GM06990 (cell line): Measurements from ENCODE around the gene DNAJA3.
"Not testable (repeated sequence)": the region's sequence is repeated elsewhere in the genome, so short reads cannot be mapped to it uniquely, and the experiment has no call there.

Experiments
- DNase-seq: peaks from one replicate; pipeline ENCODE4 v3.0.0-alpha.2; 2011; ENCODE audit not compliant: insufficient read length; ENCODE audit errors: extremely low read depth
- H3K27me3 ChIP-seq: replicated peaks from 2 replicates; pipeline ENCODE4 v1.6.0; 2011; ENCODE audit warnings: low read length; ENCODE audit not compliant: control insufficient read depth, insufficient read depth
- H3K36me3 ChIP-seq: 2 replicates; pipeline ENCODE4 v1.5.1; 2011; ENCODE audit warnings: low read length; ENCODE audit not compliant: control insufficient read depth, insufficient read depth
- H3K4me3 ChIP-seq: replicated peaks from 2 replicates; pipeline ENCODE4 v1.5.1; 2011; ENCODE audit warnings: low read depth, mild to moderate bottlenecking, control low read depth, low read length
- TF ChIP-seq, protein P1 (sequence below): IDR thresholded peaks from 2 replicates; pipeline ENCODE4 v1.5.1; 2011; ENCODE audit warnings: low read length, control low read depth, mild to moderate bottlenecking, inconsistent platforms; ENCODE audit not compliant: insufficient read depth, poor library complexity, severe bottlenecking

DNAJA3 gene

DNA sequence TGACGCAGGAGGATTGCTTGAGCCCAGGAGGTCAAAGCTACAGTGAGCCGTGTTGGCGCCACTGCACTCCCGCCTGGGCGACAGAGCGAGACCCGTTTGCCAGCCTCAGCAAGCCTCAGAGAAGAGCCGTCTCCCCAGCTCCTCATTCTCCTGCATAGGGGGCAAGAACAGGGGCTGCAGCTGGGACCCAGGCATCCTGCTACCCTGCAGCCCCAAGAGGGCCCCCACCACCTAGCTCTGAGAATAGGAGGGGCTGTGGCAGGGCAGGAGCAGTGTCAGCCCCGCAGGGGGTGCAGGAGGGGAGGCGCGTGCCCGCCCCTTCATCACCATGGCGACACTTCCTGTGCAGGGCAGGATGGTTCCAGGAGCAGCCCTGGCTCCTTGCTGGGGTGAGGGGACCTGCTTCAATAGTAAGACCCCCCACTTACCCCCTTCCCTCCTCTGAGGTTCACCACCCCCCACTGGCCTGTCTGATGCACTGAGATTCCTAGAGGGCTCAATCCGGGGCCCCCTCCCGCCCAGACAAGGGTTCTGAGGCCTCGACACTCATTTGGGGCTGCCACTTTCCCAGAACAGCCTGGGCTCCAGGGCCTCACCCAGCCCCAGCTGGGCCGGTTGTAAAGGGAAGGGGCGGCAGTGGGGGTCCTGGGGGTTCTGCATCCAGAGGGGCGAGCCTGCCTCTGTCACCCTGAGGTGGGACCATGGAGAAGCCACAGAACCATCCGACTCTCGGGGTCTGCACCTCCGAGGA lies 33.9 kb upstream of the DNAJA3 start:
- peaks cover 35% of the 10 kb centered on the region for H3K36me3 ChIP-seq
- no peak overlapping the region for H3K4me3 ChIP-seq
- no peaks in the 10 kb centered on the region for H3K27me3 ChIP-seq
- TF ChIP-seq, protein P1, sequence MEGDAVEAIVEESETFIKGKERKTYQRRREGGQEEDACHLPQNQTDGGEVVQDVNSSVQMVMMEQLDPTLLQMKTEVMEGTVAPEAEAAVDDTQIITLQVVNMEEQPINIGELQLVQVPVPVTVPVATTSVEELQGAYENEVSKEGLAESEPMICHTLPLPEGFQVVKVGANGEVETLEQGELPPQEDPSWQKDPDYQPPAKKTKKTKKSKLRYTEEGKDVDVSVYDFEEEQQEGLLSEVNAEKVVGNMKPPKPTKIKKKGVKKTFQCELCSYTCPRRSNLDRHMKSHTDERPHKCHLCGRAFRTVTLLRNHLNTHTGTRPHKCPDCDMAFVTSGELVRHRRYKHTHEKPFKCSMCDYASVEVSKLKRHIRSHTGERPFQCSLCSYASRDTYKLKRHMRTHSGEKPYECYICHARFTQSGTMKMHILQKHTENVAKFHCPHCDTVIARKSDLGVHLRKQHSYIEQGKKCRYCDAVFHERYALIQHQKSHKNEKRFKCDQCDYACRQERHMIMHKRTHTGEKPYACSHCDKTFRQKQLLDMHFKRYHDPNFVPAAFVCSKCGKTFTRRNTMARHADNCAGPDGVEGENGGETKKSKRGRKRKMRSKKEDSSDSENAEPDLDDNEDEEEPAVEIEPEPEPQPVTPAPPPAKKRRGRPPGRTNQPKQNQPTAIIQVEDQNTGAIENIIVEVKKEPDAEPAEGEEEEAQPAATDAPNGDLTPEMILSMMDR = no peak
- no peak for DNase-seq

DNA sequence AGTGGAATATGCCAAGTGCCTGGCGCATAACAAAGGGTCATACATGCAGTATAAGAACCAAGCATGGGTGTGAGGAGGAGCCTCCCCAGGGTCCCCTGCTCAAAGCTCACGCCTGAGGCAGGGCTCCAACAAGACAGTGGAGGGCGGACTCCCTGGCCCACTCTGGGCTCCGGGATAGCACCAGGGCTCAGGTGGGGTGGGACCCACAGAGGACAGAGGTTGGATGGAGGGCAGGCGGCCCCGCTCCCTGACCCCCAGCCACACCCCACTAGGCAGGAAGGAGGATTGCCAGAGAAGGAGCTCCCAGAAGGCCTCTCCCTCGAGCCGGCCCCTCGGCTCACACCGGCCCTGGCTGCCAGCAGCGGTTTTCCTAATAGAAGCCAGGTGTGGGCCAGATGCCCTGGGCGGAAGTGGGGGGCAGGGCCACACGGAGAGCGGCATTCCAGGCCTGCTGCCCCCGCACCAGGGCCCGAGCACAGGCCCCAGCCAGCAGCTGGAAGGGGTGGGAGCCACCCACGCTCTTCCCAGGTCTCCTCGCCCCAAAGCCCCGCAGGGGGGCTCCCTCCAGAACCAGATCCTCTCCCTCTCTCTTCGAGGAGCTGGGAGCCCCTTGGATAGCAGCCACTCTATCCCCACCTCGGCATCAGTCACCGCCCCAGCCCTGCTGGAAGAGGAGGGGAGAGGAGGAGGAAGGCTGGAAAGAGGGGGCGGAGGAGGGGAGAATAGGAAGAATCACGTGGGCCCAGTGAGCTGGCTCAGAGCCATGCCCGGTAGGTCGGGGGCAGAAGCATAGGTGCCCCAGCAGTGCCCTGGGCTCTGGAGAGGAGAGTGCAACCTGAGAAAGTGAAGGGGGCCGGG lies 33.1 kb upstream of the DNAJA3 start:
- TF ChIP-seq, protein P1 = no peak
- Histone ChIP-seq H3K4me3 (no peak overlapping the region), H3K36me3 (peaks cover 33% of the 10 kb centered on the region), H3K27me3 (no peaks in the 10 kb centered on the region)
- DNase-seq = no peak

DNA sequence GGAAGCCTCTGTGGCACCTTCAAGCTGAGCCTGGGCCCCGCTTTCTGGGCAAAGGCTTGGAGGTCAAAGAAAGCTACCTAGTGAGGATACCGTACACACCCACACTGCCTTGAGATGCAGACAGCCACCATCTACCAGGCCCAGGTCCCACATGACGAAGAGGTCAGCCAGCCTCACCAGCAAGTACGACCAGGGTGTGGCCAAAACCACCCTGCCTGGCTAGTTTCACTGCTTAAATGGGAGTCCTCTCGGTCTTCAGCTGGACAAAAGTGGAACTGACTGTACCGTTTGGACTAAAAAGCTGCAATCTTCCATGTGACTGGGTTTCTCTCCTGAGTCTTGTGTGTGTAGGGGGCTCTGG lies 32.4 kb upstream of the DNAJA3 start:
- no peak overlapping the region for H3K4me3 ChIP-seq
- H3K36me3 ChIP-seq = peaks cover 32% of the 10 kb centered on the region
- no peak for DNase-seq
- TF ChIP-seq, protein P1 = no peak
- no peaks in the 10 kb centered on the region for H3K27me3 ChIP-seq

DNA sequence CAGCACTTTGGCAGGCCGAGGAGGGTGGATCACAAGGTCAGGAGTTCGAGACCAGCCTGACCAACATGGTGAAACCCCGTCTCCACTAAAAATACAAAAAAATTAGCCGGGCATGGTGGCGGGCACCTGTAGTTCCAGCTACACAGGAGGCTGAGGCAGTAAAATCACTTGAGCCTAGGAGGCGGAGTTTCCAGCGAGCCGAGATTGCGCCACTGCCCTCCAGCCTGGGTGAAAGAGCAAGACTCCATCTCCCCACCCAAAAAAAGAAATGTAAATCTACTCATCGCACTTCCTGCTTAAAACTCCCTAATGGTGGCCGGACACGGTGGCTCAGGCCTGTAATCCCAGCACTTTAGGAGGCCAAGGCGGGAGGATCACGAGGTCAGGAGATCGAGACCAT lies 31.8 kb upstream of the DNAJA3 start:
- H3K4me3 ChIP-seq, DNase-seq, H3K27me3 ChIP-seq: not testable (repeated sequence)
- H3K36me3 ChIP-seq = peaks cover 31% of the 10 kb centered on the region

DNA sequence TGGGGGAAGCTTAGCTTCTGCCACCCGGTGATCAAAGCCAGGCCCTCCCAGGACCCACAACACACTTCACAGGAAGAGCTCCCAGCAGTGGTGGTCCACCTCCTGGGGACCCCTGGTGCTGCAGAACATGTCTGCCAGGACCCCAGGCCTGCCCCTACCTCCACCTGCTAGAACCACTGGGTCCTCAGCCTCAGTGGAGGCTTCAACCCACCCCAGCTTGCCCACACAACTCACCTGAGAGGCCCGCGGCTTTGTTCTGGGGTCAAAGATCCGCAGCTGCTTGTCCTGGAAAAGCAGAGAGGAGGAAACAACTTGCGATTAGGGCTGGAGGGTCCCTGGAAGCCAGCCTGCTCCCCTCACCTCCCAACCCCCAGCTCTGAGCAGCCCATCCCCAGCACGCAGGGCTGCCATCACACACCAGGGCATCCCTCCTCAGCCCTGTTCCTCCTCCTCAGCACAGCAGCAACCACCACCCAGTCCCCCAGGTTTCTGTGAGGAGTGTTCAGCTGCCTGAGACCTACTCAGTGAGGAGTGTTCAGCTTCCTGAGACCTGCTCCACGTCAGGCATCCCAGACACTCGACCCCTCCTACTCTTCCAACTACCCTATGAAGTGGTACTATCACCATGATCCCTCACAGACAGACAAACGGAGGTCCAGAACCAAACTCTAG lies 30.5 kb upstream of the DNAJA3 start:
- H3K36me3 ChIP-seq = peaks cover 20% of the 10 kb centered on the region
- TF ChIP-seq, protein P1 = no peak
- no peak for DNase-seq
- no peak overlapping the region for H3K4me3 ChIP-seq
- no peaks in the 10 kb centered on the region for H3K27me3 ChIP-seq
